Type B pancreatic cell (in vitro differentiated cells): ENCODE data around the gene SLC13A2. TPM values are rescaled to one million over a fixed set of nuclear protein-coding genes. Genes with fewer than 3 reads are reported as not detected.
"Not testable (repeated sequence)": the region's sequence is repeated elsewhere in the genome, so short reads cannot be mapped to it uniquely, and the experiment has no call there.

Experiments used
- DNase-seq: peaks from one replicate; pipeline ENCODE4 v3.0.0; 2021; ENCODE audit warnings: mixed read lengths; ENCODE audit not compliant: unreplicated experiment; ENCODE audit errors: extremely low spot score
- H3K27ac Mint-ChIP-seq: 2 replicates; pipeline ENCODE4 v1.8.0; 2021; ENCODE audit warnings: mild to moderate bottlenecking, mixed read lengths
- H3K27me3 Mint-ChIP-seq: 2 replicates; pipeline ENCODE4 v1.8.0; 2021; ENCODE audit warnings: mixed read lengths
- H3K36me3 Mint-ChIP-seq: 2 replicates; pipeline ENCODE4 v1.8.0; 2021; ENCODE audit warnings: mixed read lengths
- H3K4me1 Mint-ChIP-seq: one replicate; pipeline ENCODE4 v1.8.0; 2021; ENCODE audit warnings: mixed read lengths; ENCODE audit not compliant: unreplicated experiment
- H3K4me3 Mint-ChIP-seq: 2 replicates; pipeline ENCODE4 v1.8.0; 2021; ENCODE audit warnings: mild to moderate bottlenecking, mixed read lengths
- H3K9me3 Mint-ChIP-seq: 2 replicates; pipeline ENCODE4 v1.8.0; 2021; ENCODE audit warnings: mixed read lengths
- CTCF ChIP-seq: fragments of 200-600 bp; sonication (generic); conservative IDR thresholded peaks from 2 replicates; pipeline ENCODE4 v1.5.0; 2021; ENCODE audit warnings: antibody characterized with exemption, mild to moderate bottlenecking
- total RNA-seq: library from RNA; stranded (reverse); gene quantifications from 2 replicates; pipeline ENCODE4 v1.2.1, GENCODE V29; 2021; ENCODE audit warnings: low replicate concordance

Gene SLC13A2
- total RNA-seq, 1 donor from 2014 or later: 1.2 TPM

- Mint-ChIP-seq H3K9me3 (no peaks in the 10 kb centered on the region), H3K36me3 (no peaks in the 10 kb centered on the region), H3K27me3 (peaks cover 12% of the 10 kb centered on the region), H3K4me1 (no peaks in the 10 kb centered on the region), H3K27ac (no peak overlapping the region), H3K4me3 (no peak overlapping the region)
- DNase-seq: no peak
- no peak for TF ChIP-seq CTCF
These were observed 29.4 kb upstream of the SLC13A2 start for GRCh38 chr17:28443901-28444638.

- no peak overlapping the region for H3K27ac Mint-ChIP-seq
- no peak overlapping the region for H3K4me3 Mint-ChIP-seq
- H3K36me3 Mint-ChIP-seq: no peaks in the 10 kb centered on the region
- no peaks in the 10 kb centered on the region for H3K4me1 Mint-ChIP-seq
- TF ChIP-seq CTCF: no peak
- H3K27me3 Mint-ChIP-seq: peaks cover 26% of the 10 kb centered on the region
- no peak for DNase-seq
- H3K9me3 Mint-ChIP-seq: no peaks in the 10 kb centered on the region
These were observed 26.6 kb upstream of the SLC13A2 start for GRCh38 chr17:28446716-28447395.

DNA sequence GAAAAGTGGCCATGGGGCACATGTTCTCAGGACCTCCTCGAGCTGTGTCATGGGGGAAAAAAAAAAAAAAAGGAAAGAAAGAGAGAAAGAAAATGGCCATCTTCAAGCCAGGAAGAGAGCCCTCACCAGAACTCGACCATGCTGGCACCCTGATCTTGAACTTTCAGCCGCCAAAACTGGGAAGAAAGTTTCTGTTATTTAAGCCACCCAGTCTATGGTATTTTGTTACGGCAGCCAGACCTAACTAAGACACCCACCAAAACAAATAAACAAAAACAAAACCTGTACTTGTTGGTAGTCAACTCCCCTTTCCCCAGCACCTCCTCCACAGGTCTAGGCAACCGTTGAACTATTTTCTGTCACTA, 26.1 kb upstream of the SLC13A2 start:
- TF ChIP-seq CTCF: no peak
- H3K9me3 Mint-ChIP-seq: peaks cover 1% of the 10 kb centered on the region
- DNase-seq: no peak
- no peaks in the 10 kb centered on the region for H3K4me1 Mint-ChIP-seq
- H3K27ac Mint-ChIP-seq: no peak overlapping the region
- H3K4me3 Mint-ChIP-seq: no peak overlapping the region
- H3K36me3 Mint-ChIP-seq: no peaks in the 10 kb centered on the region
- peaks cover 27% of the 10 kb centered on the region for H3K27me3 Mint-ChIP-seq

- no peak for TF ChIP-seq CTCF
- no peak for DNase-seq
- H3K9me3 Mint-ChIP-seq: peaks cover 5% of the 10 kb centered on the region
- H3K4me1 Mint-ChIP-seq: no peaks in the 10 kb centered on the region
- H3K27me3 Mint-ChIP-seq: peaks cover 31% of the 10 kb centered on the region
- no peak overlapping the region for H3K4me3 Mint-ChIP-seq
- H3K27ac Mint-ChIP-seq: no peak overlapping the region
- H3K36me3 Mint-ChIP-seq: no peaks in the 10 kb centered on the region
These were observed 23.6 kb upstream of the SLC13A2 start for GRCh38 chr17:28449859-28450258.

GRCh38 chr17:28457890-28458289, 15.6 kb upstream of the SLC13A2 start:
- TF ChIP-seq CTCF: no peak
- no peak overlapping the region for H3K4me3 Mint-ChIP-seq
- no peaks in the 10 kb centered on the region for H3K4me1 Mint-ChIP-seq
- no peaks in the 10 kb centered on the region for H3K27me3 Mint-ChIP-seq
- H3K27ac Mint-ChIP-seq: no peak overlapping the region
- no peak for DNase-seq
- H3K36me3 Mint-ChIP-seq: no peaks in the 10 kb centered on the region
- no peaks in the 10 kb centered on the region for H3K9me3 Mint-ChIP-seq

GRCh38 chr17:28458881-28459280, 14.6 kb upstream of the SLC13A2 start:
- H3K4me3 Mint-ChIP-seq, H3K27me3 Mint-ChIP-seq, H3K9me3 Mint-ChIP-seq, DNase-seq, H3K4me1 Mint-ChIP-seq, H3K36me3 Mint-ChIP-seq, H3K27ac Mint-ChIP-seq: not testable (repeated sequence)
